ENCODE data around the gene CDK14.

Gene CDK14

GRCh38 chr7:91230503-91230902, 634.4 kb downstream of the CDK14 start:
- H3K4me2 ChIP-seq (ENCODE audit: low read depth, low read length) = no peak overlapping the region
- H3K4me1 ChIP-seq (ENCODE audit: low read length) = no peaks in the 10 kb centered on the region
- H3K9me3 ChIP-seq (replicated peaks; ENCODE audit: insufficient read depth, low read length) = no peaks in the 10 kb centered on the region
- no peak overlapping the region for H3K27ac ChIP-seq (ENCODE audit: low read length)
- H3K36me3 ChIP-seq (replicated peaks; ENCODE audit: insufficient read depth, low read length) = no peaks in the 10 kb centered on the region
- H3K4me3 ChIP-seq (ENCODE audit: low read length) = no peak overlapping the region
- H3K9me2 ChIP-seq (replicated peaks; ENCODE audit: insufficient read depth, low read length) = no peaks in the 10 kb centered on the region
- DNase-seq = no peak
- no peaks in the 10 kb centered on the region for H4K20me1 ChIP-seq (ENCODE audit: insufficient read depth, low read length)
- H3K27me3 ChIP-seq (replicated peaks; ENCODE audit: insufficient read depth, low read length) = no peaks in the 10 kb centered on the region
- H3K79me2 ChIP-seq (ENCODE audit: low read length) = no peaks in the 10 kb centered on the region
- no peak overlapping the region for H2AFZ ChIP-seq (ENCODE audit: low read length)
- no peaks in the 10 kb centered on the region for H3F3A ChIP-seq (ENCODE audit: insufficient read depth, low read length)
- no peak for TF ChIP-seq EZH2 (optimal IDR thresholded peaks at IDR 0.05; ENCODE audit: low read depth, low read length)
- no peak for TF ChIP-seq CTCF (IDR thresholded peaks at IDR 0.05; ENCODE audit: low read length)
- TF ChIP-seq EZH2phosphoT487 (IDR thresholded peaks at IDR 0.05; ENCODE audit: low read length) = no peak
- no peak overlapping the region for H3K9ac ChIP-seq (ENCODE audit: low read length)

- no peak overlapping the region for H3K4me2 ChIP-seq (ENCODE audit: low read depth, low read length)
- TF ChIP-seq EZH2phosphoT487 (IDR thresholded peaks at IDR 0.05; ENCODE audit: low read length) (no peak), CTCF (IDR thresholded peaks at IDR 0.05; ENCODE audit: low read length) (no peak), EZH2 (optimal IDR thresholded peaks at IDR 0.05; ENCODE audit: low read depth, low read length) (no peak)
- no peak for DNase-seq
- no peaks in the 10 kb centered on the region for H4K20me1 ChIP-seq (ENCODE audit: insufficient read depth, low read length)
- no peaks in the 10 kb centered on the region for H3K9me2 ChIP-seq (replicated peaks; ENCODE audit: insufficient read depth, low read length)
- no peak overlapping the region for H3K27ac ChIP-seq (ENCODE audit: low read length)
- H3K9ac ChIP-seq (ENCODE audit: low read length) = no peak overlapping the region
- no peak overlapping the region for H2AFZ ChIP-seq (ENCODE audit: low read length)
- H3K36me3 ChIP-seq (replicated peaks; ENCODE audit: insufficient read depth, low read length) = no peaks in the 10 kb centered on the region
- no peaks in the 10 kb centered on the region for H3K79me2 ChIP-seq (ENCODE audit: low read length)
- no peaks in the 10 kb centered on the region for H3K4me1 ChIP-seq (ENCODE audit: low read length)
- H3K27me3 ChIP-seq (replicated peaks; ENCODE audit: insufficient read depth, low read length) = no peaks in the 10 kb centered on the region
- no peaks in the 10 kb centered on the region for H3F3A ChIP-seq (ENCODE audit: insufficient read depth, low read length)
- H3K9me3 ChIP-seq (replicated peaks; ENCODE audit: insufficient read depth, low read length) = no peaks in the 10 kb centered on the region
- no peak overlapping the region for H3K4me3 ChIP-seq (ENCODE audit: low read length)
These were observed 637.1 kb downstream of the CDK14 start for GRCh38 chr7:91233212-91233611.

GRCh38 chr7:91235211-91235832, 639.2 kb downstream of the CDK14 start:
- Histone ChIP-seq H3K36me3 (replicated peaks; ENCODE audit: insufficient read depth, low read length) (no peaks in the 10 kb centered on the region), H3K4me1 (ENCODE audit: low read length) (no peaks in the 10 kb centered on the region), H2AFZ (ENCODE audit: low read length) (no peak overlapping the region), H3K4me2 (ENCODE audit: low read depth, low read length) (no peak overlapping the region), H3K27ac (ENCODE audit: low read length) (no peak overlapping the region), H3K9me2 (replicated peaks; ENCODE audit: insufficient read depth, low read length) (no peaks in the 10 kb centered on the region), H3K9ac (ENCODE audit: low read length) (no peak overlapping the region), H3K27me3 (replicated peaks; ENCODE audit: insufficient read depth, low read length) (no peaks in the 10 kb centered on the region), H3K79me2 (ENCODE audit: low read length) (no peaks in the 10 kb centered on the region), H3K9me3 (replicated peaks; ENCODE audit: insufficient read depth, low read length) (no peaks in the 10 kb centered on the region), H3F3A (ENCODE audit: insufficient read depth, low read length) (no peaks in the 10 kb centered on the region), H4K20me1 (ENCODE audit: insufficient read depth, low read length) (no peaks in the 10 kb centered on the region), H3K4me3 (ENCODE audit: low read length) (no peak overlapping the region)
- TF ChIP-seq EZH2 (optimal IDR thresholded peaks at IDR 0.05; ENCODE audit: low read depth, low read length) = no peak
- no peak for TF ChIP-seq EZH2phosphoT487 (IDR thresholded peaks at IDR 0.05; ENCODE audit: low read length)
- no peak for TF ChIP-seq CTCF (IDR thresholded peaks at IDR 0.05; ENCODE audit: low read length)
- no peak for DNase-seq
